ENCODE results near the gene GLOD5.

The GLOD5 gene

DNA sequence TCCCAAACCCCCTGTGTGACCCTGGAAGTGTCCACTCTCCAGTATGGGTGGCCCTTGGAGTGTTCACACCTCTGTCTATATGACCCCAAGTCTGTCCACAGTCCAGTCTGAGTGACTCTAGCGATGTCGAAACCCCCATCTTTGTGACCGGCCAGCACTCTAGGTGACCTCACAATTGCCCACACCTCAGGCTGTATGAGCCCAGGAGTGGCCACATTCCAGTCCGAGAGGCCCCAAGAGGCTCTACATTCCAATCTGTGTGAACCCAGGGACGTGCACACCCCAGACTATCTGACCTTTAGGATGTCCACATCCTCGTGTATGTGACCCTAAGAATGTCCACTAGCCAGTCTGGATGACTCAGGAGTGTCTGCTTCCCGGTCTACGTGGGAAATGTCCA, 7.3 kb upstream of the GLOD5 start:
- no peak for DNase-seq (ENCODE audit: low spot score)

DNA sequence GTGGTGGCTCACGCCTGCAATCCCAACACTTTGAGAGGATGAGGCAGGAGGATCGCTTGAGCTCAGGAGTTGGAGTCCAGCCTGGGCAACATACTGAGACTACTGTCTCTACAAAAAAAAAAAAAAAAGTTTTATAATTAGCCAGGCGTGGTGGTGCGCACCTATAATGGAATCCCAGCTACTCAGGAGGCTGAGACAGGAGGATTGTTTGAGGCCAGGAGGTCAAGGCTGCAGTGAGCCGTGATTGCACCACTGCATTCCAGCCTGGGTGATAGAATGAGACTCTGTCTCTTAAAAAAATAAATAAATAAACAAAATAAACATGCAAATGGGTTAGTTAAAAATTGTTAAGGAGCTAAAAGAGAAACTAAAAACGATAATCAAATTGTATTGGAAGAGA, 7.7 kb downstream of the GLOD5 start:
- DNase-seq (ENCODE audit: low spot score), result no peak

DNA sequence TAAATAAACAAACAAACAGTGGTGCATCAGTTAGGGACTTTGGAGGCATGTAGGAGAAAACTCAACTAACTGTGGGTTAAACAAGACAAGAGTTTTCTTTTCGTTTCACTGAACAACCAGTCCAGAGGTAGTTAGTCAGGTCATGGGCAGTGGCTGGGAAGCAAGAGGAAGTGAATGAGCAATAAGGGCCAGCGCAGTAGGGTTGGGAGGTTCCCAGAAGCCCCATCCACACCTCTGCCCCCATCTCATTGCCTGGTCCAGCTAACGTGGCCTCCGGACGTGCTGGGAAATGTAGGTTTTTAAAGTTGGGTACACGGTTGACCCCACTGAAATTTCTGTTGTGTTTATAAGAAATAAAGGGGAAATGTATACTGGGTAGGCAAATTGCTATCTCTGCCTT, 8.7 kb downstream of the GLOD5 start:
- DNase-seq (ENCODE audit: low spot score), result no peak

DNA sequence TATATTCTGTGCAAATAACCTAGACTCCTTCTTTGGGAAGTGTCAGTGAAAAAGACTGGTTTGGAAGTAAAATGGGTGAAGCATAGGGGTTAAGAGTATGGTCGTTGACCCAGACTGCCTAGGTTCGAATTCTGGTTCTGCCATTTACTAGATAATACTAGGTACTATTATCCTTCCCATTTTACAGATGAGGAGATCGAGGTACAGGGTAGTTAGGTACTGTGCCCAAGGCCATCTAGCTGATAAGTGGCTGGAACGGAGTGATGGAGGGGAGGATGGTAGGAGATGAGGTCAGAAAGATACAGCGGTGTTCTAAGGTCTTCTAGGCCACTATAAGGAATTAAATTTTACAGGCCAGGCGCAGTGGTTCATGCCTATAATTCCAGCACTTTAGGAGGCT, 11.1 kb downstream of the GLOD5 start:
- no peak for DNase-seq (ENCODE audit: low spot score)

DNA sequence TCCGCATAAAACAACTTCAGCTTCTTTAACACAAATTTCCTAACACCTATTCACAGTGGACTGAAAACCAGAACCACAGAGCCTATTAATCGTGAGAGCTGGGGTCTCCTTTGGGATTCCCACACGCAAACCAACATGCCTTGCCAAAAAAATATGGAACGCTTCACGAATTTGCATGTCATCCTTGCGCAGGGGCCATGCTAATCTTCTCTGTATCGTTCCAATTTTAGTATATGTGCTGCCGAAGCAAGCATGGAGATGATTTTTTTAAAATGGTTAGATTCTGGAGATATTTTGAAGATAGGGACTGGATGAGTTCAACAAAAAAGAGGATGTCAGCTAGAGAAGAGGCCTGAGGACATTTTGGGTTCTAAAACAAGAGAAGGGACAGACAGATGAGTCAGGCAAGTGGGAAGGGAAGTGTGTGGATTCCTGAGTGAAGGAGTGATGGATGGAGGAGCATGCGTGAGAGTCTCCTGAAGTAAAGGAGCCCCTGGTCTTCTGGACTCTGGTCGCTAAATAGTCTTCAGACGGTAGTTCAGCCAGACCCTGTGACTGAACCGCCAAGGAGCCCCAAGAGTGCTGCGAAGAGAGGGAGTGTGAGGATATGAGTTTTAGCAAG, 15.4 kb downstream of the GLOD5 start:
- DNase-seq (ENCODE audit: low spot score), result no peak

DNA sequence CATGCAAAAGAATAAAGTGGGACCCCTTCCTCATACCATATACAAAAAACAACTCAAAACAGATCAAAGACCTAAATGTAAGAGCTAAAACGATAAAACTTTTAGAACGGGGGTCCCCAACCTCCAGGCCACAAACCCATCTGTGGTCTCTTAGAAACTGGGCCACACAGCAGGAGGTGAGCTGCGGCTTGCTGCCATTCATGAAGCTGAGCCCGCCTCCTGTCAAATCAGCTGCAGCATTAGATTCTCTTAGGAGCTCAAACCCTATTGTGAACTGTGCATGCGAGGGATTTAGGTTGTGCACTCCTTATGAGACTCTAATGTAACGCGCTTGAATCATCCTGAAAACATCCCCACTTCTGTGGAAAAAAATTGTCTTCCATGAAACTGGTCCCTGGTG, 17.9 kb downstream of the GLOD5 start:
- no peak for DNase-seq (ENCODE audit: low spot score)

DNA sequence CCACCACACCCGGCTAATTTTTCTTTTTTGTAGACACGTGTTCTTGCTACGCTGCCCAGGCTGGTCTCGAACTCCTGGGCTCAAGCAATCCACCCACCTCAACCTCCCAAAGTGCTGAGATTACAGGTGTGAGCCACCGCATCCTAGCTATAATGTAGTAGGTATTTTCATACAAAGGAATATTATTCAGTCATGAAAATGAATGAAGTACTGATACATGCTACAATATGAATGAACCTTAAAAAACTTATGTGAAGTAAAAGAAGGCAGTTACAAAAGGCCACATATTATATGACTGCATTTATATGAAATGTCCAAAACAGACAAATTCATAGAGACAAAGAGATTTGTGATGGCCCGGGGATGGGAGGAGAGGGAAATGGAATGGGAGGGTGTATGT, 20.2 kb downstream of the GLOD5 start:
- no peak for DNase-seq (ENCODE audit: low spot score)

DNA sequence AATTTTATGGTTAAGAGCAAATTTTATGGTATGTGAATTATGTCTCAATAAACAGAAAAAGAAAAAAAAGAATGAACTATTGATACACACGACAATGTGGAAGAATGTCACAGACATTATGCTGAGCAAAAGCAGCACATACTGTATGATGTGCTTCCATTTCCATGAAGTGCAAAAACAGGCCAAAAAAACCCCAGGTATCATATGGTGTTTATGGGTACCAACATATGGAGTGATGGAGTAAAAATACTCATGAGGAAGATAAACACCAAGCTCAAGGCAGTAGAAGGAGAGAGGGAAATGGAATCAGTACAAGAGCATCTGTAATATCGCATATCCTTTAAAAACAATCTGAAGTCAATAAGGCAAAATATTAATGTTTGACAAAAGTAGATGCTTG, 20.7 kb downstream of the GLOD5 start:
- DNase-seq (ENCODE audit: low spot score), result no peak

DNA sequence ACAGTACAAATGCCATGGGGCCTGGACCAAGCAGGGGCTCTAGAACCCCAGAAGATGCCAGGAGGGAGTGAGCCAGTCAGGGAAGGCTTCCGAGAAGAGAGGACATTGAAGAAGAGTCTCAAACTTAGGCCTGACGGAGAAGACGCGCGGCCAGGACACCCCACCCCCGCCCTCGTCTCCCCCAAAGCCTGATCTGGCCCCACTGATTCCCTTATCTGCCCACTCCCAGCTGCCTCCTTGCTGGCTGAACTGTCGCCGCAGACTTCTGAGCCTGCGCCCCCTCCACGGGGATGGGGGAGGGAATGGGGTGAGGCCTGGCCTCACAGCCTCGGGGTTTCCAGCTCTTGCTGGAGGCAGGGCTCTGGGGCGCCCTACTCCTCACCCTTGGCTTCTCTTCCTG, 21.2 kb downstream of the GLOD5 start:
- no peak for DNase-seq (ENCODE audit: low spot score)

DNA sequence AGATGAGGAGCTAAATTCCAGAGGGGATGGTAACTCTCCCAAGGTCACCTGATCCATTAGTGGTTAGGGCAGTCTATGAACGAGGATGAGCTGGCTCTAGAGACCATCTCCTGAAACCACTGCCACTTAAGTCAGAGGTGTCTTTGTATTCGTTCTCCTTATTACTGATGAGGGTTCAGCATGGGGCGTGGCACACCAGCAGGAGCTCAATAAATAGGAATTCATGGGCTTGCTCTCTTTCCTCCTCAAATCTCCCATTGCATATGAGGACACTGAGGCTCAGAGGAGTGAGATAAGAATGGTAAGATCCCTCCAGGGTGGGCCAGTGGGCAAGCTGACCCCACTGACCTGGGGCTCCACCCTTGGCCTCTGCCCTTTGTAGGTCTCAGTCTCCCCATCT, 23.2 kb downstream of the GLOD5 start:
- DNase-seq (ENCODE audit: low spot score), result no peak

DNA sequence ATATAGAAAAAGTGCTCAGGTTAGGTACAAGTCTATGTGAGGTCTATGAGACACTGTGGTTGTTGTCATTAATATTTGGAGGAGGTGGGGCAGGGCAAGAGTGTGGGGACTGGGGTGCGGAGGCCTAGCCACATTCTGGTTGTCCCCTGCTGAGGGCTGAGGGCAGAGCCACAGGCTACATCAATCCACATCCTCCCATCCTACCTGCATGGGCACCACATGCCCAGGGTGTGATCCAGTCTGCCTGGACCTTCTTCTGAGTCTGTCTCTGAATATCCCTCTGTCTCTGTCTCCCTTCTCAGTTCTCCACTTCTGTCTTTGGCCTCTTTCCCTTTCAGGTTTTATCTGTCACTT, 23.6 kb downstream of the GLOD5 start:
- no peak for DNase-seq (ENCODE audit: low spot score)

DNA sequence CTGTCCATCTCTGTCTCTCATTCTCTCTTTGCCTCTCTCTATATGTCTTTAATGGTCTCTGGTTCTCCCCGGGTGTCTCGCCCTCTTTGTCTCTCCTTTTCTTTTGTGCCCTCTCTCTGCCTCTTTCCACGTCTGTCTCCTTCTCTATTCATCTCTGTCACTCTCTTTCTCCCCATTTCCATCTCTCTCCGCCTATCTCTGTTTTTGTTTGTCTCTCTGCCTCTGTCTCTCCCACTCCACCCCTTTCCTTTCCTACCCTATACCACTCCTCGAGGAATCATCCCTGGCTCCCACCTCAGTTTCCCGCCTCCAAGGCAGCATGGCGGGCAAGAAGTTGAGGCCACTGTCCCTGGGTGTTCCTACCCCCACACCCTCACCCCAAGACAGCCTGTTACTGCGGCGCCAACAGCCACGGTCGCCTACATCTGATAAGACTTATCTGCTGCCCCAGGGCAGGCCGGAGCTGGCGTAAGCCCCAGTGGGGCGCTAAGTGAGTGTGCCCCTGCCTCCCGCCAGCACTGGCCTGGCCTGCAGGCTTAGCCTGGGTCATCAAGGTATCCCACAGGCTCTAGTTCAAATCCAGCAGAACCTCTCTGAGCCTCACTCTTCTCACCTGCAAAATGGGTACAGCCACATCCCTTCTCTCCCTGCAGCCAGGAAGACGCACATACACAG, 24.1 kb downstream of the GLOD5 start:
- no peak for DNase-seq (ENCODE audit: low spot score)

DNA sequence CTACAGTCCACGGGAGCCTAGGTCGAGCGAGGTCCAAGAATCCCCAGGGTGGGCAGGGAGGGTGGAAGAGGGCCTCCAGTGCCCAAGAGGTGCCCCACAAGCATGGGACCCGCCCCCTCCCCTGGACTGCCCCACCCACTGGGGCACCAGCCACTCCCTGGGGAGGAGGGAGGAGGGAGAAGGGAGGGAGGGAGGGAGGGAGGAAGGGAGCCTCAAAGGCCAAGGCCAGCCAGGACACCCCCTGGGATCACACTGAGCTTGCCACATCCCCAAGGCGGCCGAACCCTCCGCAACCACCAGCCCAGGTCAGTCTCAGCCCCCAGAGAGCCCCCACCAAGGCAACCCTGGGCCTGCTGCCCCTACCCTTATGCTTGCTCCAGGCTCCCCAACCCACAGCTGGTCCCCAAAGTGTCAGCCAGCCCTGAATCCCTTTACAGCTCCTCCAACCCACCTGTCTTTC, 24.8 kb downstream of the GLOD5 start, which contains the start of gene GATA1:
Gene GATA1, plus strand, starts transcription at position 250 of the 460 bp plus-strand sequence. CDS start 4,520 bp downstream, outside the sequence.
- no peak for DNase-seq (ENCODE audit: low spot score)

DNA sequence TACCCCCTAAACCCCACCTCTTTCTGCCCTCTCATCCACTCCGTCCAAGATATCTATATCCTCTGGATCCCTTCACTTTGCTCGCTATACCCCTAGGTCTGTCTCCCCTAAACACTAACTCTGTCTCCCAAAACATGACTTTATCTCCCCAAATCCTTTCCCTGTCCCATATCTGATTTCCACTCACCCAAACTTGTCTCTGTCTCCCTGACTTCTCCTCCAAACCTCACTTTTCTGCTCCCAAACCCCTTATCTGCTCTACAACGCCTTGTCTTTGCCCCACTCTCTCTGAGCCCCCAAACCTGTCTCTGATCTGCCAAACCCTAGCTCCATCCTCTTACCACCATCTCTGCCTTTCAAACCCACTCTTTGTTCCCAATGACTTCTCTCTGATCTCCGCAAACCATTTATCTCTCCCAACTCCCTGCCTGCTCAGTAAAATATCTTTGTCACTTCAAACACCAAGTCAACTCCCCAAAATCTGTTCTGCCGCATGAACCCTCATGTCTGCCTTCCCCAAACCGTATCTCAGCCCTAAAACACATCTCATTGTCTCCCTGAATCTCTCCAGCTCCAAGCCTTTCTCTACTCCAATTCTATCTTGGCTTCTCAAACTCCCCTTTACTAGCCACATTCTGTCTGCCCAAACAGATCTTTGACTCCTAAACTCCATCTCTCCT, 25.4 kb downstream of the GLOD5 start:
- DNase-seq (ENCODE audit: low spot score), result no peak

DNA sequence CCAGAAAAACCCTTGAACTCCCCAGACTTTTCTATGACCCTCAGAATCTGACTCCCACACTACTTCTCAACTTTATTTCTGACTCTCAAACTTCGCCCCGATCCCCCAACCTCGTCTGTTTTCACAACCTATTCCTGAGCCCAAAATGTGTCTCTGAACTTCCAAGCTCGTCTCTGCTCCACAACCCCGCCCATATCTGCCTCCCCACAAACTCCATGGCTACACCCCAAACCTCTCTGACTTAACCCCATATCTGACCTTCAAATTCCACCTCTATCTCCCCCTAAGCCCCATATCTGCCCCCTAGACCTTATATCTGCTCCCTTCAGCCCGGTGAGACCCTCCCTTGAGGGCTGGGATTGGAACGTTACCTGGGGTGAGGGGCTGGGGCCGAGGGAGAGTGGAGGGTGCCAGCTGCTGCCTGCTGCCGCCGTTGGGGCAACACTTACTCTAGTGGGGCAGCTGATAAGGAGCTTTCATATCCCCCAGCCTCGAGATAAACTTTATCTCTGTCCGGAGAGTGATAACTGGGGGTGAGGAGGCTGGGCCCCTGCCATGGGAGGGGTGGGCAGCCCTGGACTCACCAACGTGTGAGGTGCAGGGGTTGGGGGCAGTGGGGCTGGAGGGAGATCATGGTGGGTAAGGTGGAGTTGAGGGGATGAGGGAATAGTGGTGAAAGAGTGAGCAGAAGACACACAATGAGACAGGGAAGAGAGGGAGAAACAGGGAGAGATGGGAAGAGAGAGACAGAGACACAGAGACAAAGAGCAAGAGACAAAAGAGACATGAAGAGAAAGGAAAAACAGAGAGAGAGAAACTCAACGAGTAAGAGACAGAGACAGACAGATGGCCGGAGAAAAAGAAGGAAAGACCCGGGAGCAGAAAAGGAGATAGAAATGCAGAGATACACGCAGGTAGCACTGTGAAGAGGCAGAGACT, 26.2 kb downstream of the GLOD5 start:
- no peak for DNase-seq (ENCODE audit: low spot score)

DNA sequence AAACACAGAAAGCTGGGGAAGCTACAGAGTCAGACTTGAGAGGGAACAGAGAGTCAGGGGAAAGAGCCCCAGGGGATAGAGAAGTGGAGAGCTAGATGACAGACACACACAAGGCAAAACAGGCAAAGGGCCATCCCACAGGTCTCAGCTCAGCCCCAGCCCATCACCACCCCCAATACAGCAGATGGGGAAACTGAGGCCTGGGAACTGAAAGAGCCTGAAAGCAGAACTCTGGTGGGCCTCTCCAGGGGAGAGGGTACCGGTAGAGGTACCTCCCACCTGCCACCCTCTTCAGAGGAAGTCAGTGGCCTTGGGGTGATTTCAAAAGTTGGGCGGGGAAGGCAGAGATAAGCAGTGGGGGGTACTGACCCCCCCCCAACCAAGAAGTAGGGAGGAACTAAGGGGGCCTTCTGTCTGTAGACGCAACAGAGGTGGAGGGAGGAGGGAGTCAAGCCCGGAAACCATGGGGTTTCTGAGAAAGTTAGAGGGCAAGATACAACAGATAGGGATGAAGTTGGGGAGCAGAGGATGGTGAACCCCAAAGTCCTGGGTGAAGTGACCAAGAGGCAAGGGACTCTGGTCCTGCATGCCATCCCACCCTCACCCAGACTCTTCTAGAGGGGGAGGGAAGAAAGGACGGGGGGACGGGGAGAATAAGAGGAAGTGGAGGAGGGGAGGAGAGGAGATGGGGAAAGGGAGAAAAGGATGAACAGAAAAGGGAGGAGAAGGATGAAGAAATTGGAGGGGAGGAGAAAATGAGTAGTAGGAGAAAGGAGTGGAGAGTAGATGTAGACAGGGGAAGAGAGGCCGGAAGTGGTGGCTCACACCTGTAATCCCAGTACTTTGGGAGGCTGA, 28.0 kb downstream of the GLOD5 start:
- no peak for DNase-seq (ENCODE audit: low spot score)

DNA sequence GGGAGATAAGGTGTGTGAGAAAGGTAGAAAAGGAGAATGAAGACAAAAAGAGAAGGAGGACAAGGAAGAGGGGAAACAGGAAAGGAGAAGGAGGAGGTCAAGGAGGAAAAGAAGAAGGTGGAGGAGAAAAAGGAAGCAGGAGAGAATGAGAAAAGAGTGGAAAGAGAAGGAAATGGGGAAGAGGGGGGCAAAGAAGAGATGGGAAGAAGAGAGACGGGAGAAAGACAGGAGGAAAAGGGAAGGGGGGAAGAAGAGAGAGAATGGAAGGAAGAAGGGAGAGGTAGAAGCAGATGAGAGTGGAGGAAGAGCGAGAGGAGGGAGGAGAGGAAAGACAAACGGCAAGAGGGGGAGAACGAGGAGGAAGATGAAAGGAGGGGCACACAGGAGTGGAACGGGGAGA, 28.9 kb downstream of the GLOD5 start:
- DNase-seq (ENCODE audit: low spot score), result no peak

DNA sequence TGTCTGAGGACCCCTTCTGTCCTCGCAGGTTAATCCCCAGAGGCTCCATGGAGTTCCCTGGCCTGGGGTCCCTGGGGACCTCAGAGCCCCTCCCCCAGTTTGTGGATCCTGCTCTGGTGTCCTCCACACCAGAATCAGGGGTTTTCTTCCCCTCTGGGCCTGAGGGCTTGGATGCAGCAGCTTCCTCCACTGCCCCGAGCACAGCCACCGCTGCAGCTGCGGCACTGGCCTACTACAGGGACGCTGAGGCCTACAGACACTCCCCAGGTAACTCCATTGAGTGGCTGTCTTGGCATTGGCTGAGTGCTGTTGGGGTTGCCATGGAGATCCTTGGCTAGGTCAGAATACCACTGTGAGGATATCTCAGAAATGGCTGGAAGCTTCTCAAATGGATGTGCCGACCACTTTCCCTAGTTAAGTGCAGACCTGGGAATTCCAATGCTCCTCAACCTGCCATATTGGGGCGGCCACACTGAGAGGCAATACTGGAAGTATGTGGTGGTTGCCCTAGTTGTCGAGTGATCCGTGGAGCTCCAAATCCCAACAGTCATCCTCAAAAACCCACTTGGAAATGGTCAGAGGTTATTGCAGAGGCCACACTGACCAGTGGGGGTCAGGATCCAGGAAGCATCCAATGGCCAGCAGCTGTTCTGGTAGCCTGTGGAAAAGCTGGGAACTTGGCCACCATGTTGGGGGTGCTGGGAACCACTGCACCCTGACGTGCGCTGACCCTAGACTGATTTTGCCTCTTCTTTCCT, 29.7 kb downstream of the GLOD5 start:
- no peak for DNase-seq (ENCODE audit: low spot score)

DNA sequence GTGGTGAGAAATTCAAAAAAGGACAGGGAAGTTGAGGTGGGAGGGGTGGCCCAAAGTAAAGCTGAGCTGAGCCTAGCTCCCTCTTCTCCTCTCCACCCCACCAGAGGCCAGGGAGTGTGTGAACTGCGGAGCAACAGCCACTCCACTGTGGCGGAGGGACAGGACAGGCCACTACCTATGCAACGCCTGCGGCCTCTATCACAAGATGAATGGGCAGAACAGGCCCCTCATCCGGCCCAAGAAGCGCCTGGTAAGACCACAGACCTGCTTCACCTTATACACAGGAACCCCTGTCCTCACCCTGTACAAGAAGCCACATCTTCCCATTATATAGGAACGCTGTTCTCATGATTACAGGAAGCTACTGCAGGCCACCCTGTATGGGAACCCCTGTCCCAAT, 30.7 kb downstream of the GLOD5 start:
- no peak for DNase-seq (ENCODE audit: low spot score)

DNA sequence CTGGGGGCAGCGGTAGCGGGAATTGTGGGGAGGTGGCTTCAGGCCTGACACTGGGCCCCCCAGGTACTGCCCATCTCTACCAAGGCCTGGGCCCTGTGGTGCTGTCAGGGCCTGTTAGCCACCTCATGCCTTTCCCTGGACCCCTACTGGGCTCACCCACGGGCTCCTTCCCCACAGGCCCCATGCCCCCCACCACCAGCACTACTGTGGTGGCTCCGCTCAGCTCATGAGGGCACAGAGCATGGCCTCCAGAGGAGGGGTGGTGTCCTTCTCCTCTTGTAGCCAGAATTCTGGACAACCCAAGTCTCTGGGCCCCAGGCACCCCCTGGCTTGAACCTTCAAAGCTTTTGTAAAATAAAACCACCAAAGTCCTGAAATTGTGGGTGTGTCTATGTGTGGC, 32.4 kb downstream of the GLOD5 start:
- no peak for DNase-seq (ENCODE audit: low spot score)

All from AG08395 (cell line).